ENCODE results near the gene RHOC.

DNA sequence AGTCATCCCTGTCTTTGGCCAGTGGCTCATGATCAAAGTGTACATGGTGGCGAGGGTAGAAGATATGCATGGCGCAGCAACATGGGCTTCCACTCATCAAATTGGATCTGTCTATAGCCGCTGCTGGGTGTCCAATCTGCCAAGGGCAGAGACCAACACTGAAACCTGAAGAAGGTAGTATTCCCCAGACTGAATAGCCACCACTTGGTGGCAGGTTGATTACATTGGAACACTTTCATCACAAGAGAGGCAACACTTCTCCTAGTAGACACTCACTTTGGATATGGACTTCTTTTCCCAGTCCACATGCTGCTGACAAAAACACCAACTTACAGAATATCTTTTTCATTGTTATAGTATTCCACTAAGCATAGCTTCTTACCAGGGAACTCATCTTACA, 30.6 kb upstream of the RHOC start:
- no peak for TF ChIP-seq EZH2phosphoT487 (IDR thresholded peaks at IDR 0.05; ENCODE audit: low read depth, severe bottlenecking, unreplicated experiment)
- TF ChIP-seq, protein P1, sequence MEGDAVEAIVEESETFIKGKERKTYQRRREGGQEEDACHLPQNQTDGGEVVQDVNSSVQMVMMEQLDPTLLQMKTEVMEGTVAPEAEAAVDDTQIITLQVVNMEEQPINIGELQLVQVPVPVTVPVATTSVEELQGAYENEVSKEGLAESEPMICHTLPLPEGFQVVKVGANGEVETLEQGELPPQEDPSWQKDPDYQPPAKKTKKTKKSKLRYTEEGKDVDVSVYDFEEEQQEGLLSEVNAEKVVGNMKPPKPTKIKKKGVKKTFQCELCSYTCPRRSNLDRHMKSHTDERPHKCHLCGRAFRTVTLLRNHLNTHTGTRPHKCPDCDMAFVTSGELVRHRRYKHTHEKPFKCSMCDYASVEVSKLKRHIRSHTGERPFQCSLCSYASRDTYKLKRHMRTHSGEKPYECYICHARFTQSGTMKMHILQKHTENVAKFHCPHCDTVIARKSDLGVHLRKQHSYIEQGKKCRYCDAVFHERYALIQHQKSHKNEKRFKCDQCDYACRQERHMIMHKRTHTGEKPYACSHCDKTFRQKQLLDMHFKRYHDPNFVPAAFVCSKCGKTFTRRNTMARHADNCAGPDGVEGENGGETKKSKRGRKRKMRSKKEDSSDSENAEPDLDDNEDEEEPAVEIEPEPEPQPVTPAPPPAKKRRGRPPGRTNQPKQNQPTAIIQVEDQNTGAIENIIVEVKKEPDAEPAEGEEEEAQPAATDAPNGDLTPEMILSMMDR (IDR thresholded peaks at IDR 0.05; ENCODE audit: poor library complexity) = peak; percentile 9

Measured in hepatocyte (in vitro differentiated cells).